HS-27A (cell line): ENCODE measurements around the gene ACOT8.
"Not testable (repeated sequence)": the region's sequence is repeated elsewhere in the genome, so short reads cannot be mapped to it uniquely, and the experiment has no call there.

ENCODE experiments used
- DNase-seq: peaks from one replicate; pipeline ENCODE4 v3.0.0-alpha.2; 2012; ENCODE audit warnings: low read depth, missing footprints

The ACOT8 gene

GRCh38 chr20:45852326-45852725 is 4.9 kb downstream of the ACOT8 start:
- DNase-seq: no peak

DNA sequence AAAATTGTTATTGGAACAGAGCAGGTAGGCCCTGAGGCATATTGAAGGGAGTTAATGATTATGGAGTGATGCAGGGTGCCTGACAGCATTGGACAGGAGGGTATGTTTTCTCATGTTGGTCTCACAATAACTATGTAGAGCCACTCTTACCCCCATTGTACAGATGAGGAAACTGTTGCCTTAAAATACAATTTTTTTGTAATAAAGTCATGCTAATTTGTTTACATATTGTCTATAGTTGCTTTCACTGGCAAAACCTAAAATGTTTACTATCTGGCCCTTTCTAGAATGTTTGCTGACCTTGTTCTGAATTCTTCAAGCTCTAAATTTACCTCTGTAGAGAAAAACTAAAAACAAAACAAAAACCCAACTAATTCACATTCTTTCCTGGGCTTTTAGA is 5.7 kb downstream of the ACOT8 start:
- no peak for DNase-seq

GRCh38 chr20:45850926-45851325 is 6.3 kb downstream of the ACOT8 start:
- no peak for DNase-seq

GRCh38 chr20:45850238-45850637 is 7.0 kb downstream of the ACOT8 start:
- DNase-seq: no peak

GRCh38 chr20:45848969-45849582 is 8.1 kb downstream of the ACOT8 start:
- no peak for DNase-seq

- no peak for DNase-seq
Measured at GRCh38 chr20:45848421-45848820, 8.8 kb downstream of the ACOT8 start.

GRCh38 chr20:45845452-45845851 is 11.7 kb downstream of the ACOT8 start:
- no peak for DNase-seq

DNA sequence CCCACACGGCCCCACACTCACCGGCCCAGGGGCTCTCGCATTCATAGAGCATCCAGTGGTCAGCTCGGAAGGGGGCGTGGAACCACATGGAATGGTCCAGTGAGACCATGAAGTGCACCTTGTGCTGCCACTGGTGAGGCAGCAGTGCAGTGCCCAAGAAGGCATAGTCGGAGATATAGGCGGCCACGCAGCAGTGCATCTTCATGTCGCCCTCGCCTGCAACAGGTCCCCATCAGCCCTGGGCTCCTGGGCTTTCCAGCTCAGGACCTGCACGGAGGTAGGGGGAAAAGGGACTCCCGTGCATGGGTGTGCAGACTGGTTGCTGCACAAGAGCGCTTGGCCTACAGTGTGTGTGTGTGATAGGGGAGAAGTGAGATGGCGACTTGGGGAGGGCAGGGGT is 13.7 kb downstream of the ACOT8 start:
- DNase-seq: no peak

- no peak for DNase-seq
Measured at GRCh38 chr20:45842169-45842812, 14.9 kb downstream of the ACOT8 start.

DNA sequence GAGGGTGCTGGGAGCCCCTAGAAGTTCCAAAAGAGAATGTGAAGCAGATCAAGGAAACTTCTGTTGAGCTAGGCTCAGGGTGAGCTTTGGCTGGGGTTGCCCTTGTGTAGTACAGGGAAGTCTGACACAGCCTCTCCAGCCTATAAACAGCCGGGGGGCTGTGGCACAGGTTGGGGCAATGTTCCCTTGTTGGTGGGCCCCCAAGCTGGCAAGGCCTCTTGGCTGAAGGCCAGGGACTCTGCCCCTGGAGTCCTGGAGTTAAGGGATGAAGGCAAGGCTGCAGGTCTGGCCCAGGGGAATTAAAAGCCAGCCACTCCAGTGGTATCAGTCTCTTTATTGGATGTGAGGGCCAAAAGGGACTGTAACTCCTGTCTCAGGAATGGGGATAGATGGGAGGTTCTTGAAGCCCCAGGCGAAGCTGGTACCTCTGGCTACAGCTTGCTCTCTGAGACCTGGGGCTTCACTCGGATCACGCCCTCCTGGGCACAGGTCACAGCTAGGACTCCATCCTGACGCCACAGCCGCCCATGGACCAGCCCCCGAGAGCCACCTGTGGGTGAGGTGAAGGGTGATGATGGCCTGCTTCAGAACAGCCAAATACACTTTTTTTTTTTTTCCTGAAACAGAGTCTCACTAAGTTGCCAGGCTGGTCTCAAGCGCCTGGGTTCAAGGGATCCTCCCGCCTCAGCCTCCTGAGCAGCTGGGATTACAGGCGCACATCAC is 15.6 kb downstream of the ACOT8 start:
- no peak for DNase-seq

GRCh38 chr20:45840700-45841198 is 16.4 kb downstream of the ACOT8 start:
- no peak for DNase-seq

GRCh38 chr20:45836841-45837240 is 20.4 kb downstream of the ACOT8 start:
- DNase-seq: no peak

DNA sequence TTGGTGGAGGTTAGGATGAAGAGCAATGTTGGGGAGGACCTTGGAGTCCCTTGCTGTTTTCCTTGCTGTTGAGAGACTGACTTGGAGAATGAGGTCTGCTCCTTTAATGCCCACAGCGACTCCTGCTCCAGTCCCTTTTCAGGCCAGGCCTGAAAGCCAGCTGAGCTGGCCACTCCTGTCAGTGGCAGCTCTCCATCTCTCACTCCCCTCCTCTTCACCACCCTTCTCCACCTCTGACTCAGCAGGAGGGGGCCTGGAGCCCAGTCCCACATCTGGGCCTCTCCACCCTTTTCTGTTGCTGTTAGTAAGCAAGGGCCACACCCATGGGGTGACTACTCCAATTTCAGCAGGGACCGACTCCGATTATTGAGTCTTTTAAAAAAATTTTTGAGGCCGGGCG is 21.4 kb downstream of the ACOT8 start:
- DNase-seq: peak; percentile 79

GRCh38 chr20:45835329-45835765 is 21.8 kb downstream of the ACOT8 start:
- DNase-seq: no peak

- no peak for DNase-seq
Measured at GRCh38 chr20:45834797-45835161, 22.4 kb downstream of the ACOT8 start.

- peak; percentile 47 for DNase-seq
Measured at GRCh38 chr20:45833883-45834796, 23.1 kb downstream of the ACOT8 start.

DNA sequence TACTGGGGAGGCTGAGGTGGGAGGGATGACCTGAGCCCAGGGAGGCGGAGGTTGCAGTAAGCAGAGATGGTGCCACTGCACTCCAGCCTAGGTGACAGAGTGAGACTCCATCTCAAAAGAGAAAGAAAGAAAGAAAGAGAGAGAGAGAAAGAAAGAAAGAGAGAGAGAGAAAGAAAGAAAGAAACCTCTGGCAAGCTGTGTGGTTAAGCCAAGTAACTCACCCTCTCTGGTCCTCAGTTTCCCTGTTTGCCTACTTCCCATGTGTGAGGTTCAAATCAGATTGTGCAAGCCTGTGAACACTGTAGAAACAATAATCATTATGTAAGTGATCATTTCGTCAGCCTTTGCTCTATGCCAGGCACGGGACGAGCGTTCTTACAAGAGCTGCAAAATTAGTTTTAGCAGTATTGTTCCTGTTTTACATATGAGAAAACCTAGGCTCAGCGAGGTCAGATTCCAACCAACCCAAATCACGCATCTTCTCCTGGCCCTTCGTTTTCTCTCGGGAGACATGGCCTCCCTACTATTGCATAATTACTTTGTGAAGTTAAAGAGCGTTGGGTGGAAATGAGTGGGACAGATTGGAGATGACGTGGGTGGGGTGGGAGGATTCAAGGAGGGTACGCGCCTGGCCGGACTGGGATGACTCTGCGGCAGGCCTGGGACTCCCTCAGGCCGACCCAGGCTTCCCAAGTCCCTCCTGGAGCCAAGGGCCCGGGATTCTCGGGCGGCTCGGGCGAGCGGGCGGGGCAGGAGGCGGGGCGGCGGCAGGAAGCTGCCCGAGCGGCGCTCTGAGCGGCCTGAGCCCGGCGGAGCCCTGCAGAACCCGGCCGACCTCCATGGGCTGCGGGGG is 23.9 kb downstream of the ACOT8 start, which contains the start of gene SNX21:
SNX21 (plus strand) TSS at position 770 of the 853 bp plus-strand sequence. CDS start 121 bp downstream, outside the sequence.
- peak; percentile 70 for DNase-seq

DNA sequence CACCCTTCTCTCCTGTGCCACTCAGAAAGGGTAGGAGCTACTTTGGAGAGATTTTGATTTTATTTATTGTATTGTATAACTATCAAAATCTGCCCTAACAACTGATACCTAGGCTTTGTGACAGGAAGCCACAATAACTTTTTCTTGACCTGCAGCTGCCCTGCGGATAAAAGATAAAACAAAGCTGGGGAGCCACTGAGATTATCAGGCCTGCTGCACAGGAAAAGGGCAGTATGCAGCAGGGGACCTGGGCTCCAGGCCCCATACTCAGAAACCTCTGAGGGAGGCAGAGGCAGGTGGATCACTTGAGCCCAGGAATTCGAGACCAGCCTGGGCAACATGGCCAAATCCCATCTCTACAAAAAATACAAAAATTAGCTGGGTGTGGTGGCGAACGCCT is 24.6 kb downstream of the ACOT8 start:
- DNase-seq: no peak

GRCh38 chr20:45829673-45830106 is 27.5 kb downstream of the ACOT8 start:
- not testable (repeated sequence) for DNase-seq

GRCh38 chr20:45828589-45828988 is 28.6 kb downstream of the ACOT8 start:
- DNase-seq: no peak

DNA sequence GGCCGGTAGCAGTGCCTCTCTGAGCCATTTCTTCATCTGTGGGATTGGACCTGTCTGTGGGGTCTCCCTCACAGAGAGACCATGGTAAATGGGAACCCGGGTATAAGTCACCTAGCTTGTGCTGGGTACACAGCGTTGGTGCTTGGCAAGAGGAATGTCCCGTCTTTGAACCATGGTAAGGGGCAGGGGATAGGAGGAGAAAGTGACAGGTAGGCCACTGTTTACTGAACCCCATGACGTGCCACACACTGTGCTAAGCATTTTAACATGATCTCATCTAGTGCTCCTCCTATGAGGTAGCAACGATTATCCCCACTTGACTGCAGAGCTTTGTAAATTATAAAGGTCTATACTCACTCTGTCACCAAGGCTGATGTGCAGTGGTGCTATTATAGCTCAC is 29.5 kb downstream of the ACOT8 start:
- no peak for DNase-seq
